ENCODE data around the gene CPT1A.

The CPT1A gene

GRCh38 chr11:68751004-68751325, 90.8 kb downstream of the CPT1A start:
- DNase-seq, result no peak

GRCh38 chr11:68750195-68751003, 91.3 kb downstream of the CPT1A start:
- peak in 1 of 4 experiments; percentile 16 for DNase-seq

- DNase-seq, result no peak
These were observed 92.2 kb downstream of the CPT1A start for GRCh38 chr11:68749229-68750123.

GRCh38 chr11:68748061-68748460, 93.7 kb downstream of the CPT1A start:
- DNase-seq, result no peak

- no peak for DNase-seq
These were observed 98.2 kb downstream of the CPT1A start for GRCh38 chr11:68743539-68743938.

GRCh38 chr11:68741463-68741862, 100.3 kb downstream of the CPT1A start:
- no peak for DNase-seq

- no peak for DNase-seq
These were observed 106.1 kb downstream of the CPT1A start for GRCh38 chr11:68735646-68736045.

GRCh38 chr11:68735125-68735524, 106.6 kb downstream of the CPT1A start:
- no peak for DNase-seq

GRCh38 chr11:68734111-68734510, 107.6 kb downstream of the CPT1A start:
- DNase-seq, result no peak

GRCh38 chr11:68727783-68728182, 113.9 kb downstream of the CPT1A start:
- no peak for DNase-seq

- no peak for DNase-seq
These were observed 117.4 kb downstream of the CPT1A start for GRCh38 chr11:68724293-68724692.

- no peak for DNase-seq
These were observed 119.6 kb downstream of the CPT1A start for GRCh38 chr11:68722143-68722542.

GRCh38 chr11:68721075-68721474, 120.6 kb downstream of the CPT1A start:
- DNase-seq, result no peak

- no peak for DNase-seq
These were observed 126.1 kb downstream of the CPT1A start for GRCh38 chr11:68715456-68716122.

- no peak for DNase-seq
These were observed 127.5 kb downstream of the CPT1A start for GRCh38 chr11:68714060-68714856.

GRCh38 chr11:68711114-68711513, 130.6 kb downstream of the CPT1A start:
- no peak for DNase-seq

- no peak for DNase-seq
These were observed 131.3 kb downstream of the CPT1A start for GRCh38 chr11:68710409-68710808.

- DNase-seq, result no peak
These were observed 132.7 kb downstream of the CPT1A start for GRCh38 chr11:68709062-68709461.

GRCh38 chr11:68707527-68707926, 134.2 kb downstream of the CPT1A start:
- no peak for DNase-seq

- DNase-seq, result no peak
These were observed 136.8 kb downstream of the CPT1A start for GRCh38 chr11:68704887-68705286.
